H1 (cell line): ENCODE results near the gene ZKSCAN8. TPM values are rescaled to one million over a fixed set of nuclear protein-coding genes. Genes with fewer than 3 reads are reported as not detected.

Source experiments
- CTCF ChIA-PET: fragments of 300-600 bp; sonication (Branson Sonifier 250); formaldehyde crosslinking; loops from one replicate; lab custom pipeline; 2021; ENCODE audit not compliant: partially characterized antibody; lab: Charles Lee
- POLR2A ChIA-PET: fragments of 300-600 bp; sonication (Branson Sonifier 250); formaldehyde crosslinking; loops from one replicate; lab custom pipeline; 2021; ENCODE audit warnings: inconsistent platforms; ENCODE audit not compliant: partially characterized antibody; lab: Charles Lee
- DNase-seq, 2 experiments: peaks; one replicate each; pipeline versions ENCODE4 v3.0.0 to v3.0.0-alpha.2; 2010 to 2022; ENCODE audit warnings: low spot score in 2 of 2, low read depth in 1 of 2, mixed read lengths in 1 of 2
- FAIRE-seq: peaks from 2 replicates; lab custom pipeline; 2011; peaks lifted over from hg19 to GRCh38; lab: Jason Lieb, UNC
- H2AFZ ChIP-seq: 2 replicates; pipeline ENCODE4 v1.8.1; 2012; ENCODE audit warnings: low read length, inconsistent platforms
- H2AK5ac ChIP-seq: 2 replicates; pipeline ENCODE4 v1.6.1; 2013; ENCODE audit warnings: low read depth, low read length
- H2BK120ac ChIP-seq: replicated peaks from 2 replicates; pipeline ENCODE3; 2013; ENCODE audit warnings: low read depth, low read length, inconsistent platforms
- H2BK12ac ChIP-seq: 2 replicates; pipeline ENCODE4 v1.6.1; 2013; ENCODE audit warnings: low read depth, low read length
- H2BK15ac ChIP-seq: 2 replicates; pipeline ENCODE4 v1.6.1; 2013; ENCODE audit warnings: low read length
- H2BK20ac ChIP-seq: 2 replicates; pipeline ENCODE4 v1.6.1; 2013; ENCODE audit warnings: low read length
- H2BK5ac ChIP-seq: 2 replicates; pipeline ENCODE4 v1.6.1; 2013; ENCODE audit warnings: low read depth, low read length
- H3K14ac ChIP-seq: 2 replicates; pipeline ENCODE4 v1.6.1; 2013; ENCODE audit warnings: inconsistent platforms; ENCODE audit not compliant: insufficient read length
- H3K18ac ChIP-seq: 2 replicates; pipeline ENCODE4 v1.6.1; 2013; ENCODE audit warnings: low read length; ENCODE audit errors: extremely low read depth
- H3K23ac ChIP-seq: 2 replicates; pipeline ENCODE4 v1.6.1; 2013; ENCODE audit warnings: inconsistent platforms; ENCODE audit not compliant: insufficient read length
- H3K23me2 ChIP-seq: 2 replicates; pipeline ENCODE4 v1.6.1; 2013; ENCODE audit warnings: low read depth, low read length
- H3K27ac ChIP-seq: 2 replicates; pipeline ENCODE4 v1.6.1; 2011; ENCODE audit warnings: low read depth, low read length, inconsistent platforms
- H3K27me3 ChIP-seq, 4 experiments: replicated peaks in 1 of 4; 1 replicate in 1 of 4; 2 replicates in 3 of 4; pipeline versions ENCODE4 v1.6.1 to v1.8.1; 2011 to 2013; ENCODE audit warnings: low read length in 3 of 4, mild to moderate bottlenecking in 3 of 4, inconsistent platforms in 2 of 4, mixed read lengths in 2 of 4, moderate library complexity in 1 of 4; ENCODE audit not compliant: control insufficient read depth in 3 of 4, insufficient read depth in 3 of 4; ENCODE audit errors: extremely low read depth in 1 of 4
- H3K36me3 ChIP-seq, 4 experiments: 2 replicates each; pipeline versions ENCODE4 v1.6.1 to v1.8.1; 2011 to 2013; ENCODE audit warnings: mild to moderate bottlenecking in 4 of 4, low read length in 3 of 4, moderate library complexity in 2 of 4, control low read depth in 1 of 4, inconsistent platforms in 1 of 4; ENCODE audit not compliant: insufficient read depth in 4 of 4, control insufficient read depth in 2 of 4
- H3K4ac ChIP-seq: replicated peaks from 2 replicates; pipeline ENCODE3; 2013; ENCODE audit warnings: low read length, low read depth, mixed read lengths, inconsistent platforms; ENCODE audit not compliant: insufficient read length
- H3K4me1 ChIP-seq, 4 experiments: replicated peaks in 1 of 4; 1 replicate in 1 of 4; 2 replicates in 3 of 4; pipeline versions ENCODE4 v1.6.1 to v1.8.1; 2011 to 2013; ENCODE audit warnings: low read length in 3 of 4, inconsistent platforms in 2 of 4, mixed read lengths in 1 of 4; ENCODE audit not compliant: insufficient read depth in 4 of 4, control insufficient read depth in 3 of 4
- H3K4me2 ChIP-seq, 2 experiments: 2 replicates each; pipeline versions ENCODE4 v1.6.1 to v1.8.1; 2011 to 2013; ENCODE audit warnings: low read depth in 2 of 2, low read length in 2 of 2, control low read depth in 1 of 2, inconsistent platforms in 1 of 2, mild to moderate bottlenecking in 1 of 2; ENCODE audit not compliant: insufficient read depth in 1 of 2
- H3K4me3 ChIP-seq, 4 experiments: fragments of 200-600, 300-600 bp in 1 of 4; sonication (generic), shearing (Covaris generic), sonication (Bioruptor Twin) in 1 of 4; 2 replicates each; pipeline versions ENCODE4 v1.5.1 to v1.8.1; 2011 to 2016; ENCODE audit warnings: low read length in 4 of 4, low read depth in 3 of 4, control low read depth in 2 of 4, inconsistent platforms in 2 of 4, mild to moderate bottlenecking in 2 of 4, mixed read lengths in 1 of 4, moderate library complexity in 1 of 4; ENCODE audit not compliant: insufficient read depth in 2 of 4; ENCODE audit errors: extremely low read depth in 1 of 4
- H3K56ac ChIP-seq: replicated peaks from 2 replicates; pipeline ENCODE3; 2013; ENCODE audit warnings: low read depth, mild to moderate bottlenecking, mixed read lengths, low read length, inconsistent platforms; ENCODE audit not compliant: insufficient read length
- H3K79me1 ChIP-seq: 2 replicates; pipeline ENCODE4 v1.6.1; 2013; ENCODE audit warnings: low read depth, low read length, control low read depth
- H3K79me2 ChIP-seq, 2 experiments: 2 replicates each; pipeline versions ENCODE4 v1.6.1 to v1.8.1; 2012 to 2013; ENCODE audit warnings: low read length in 2 of 2, mild to moderate bottlenecking in 2 of 2, inconsistent platforms in 1 of 2; ENCODE audit not compliant: insufficient read depth in 2 of 2, control insufficient read depth in 1 of 2
- H3K9ac ChIP-seq, 4 experiments: replicated peaks in 1 of 4; 1 replicate in 1 of 4; 2 replicates in 3 of 4; pipeline versions ENCODE4 v1.6.1 to v1.8.1; 2011 to 2013; ENCODE audit warnings: low read depth in 3 of 4, low read length in 3 of 4, control low read depth in 2 of 4, mild to moderate bottlenecking in 2 of 4, moderate library complexity in 2 of 4, inconsistent platforms in 1 of 4; ENCODE audit errors: extremely low read depth in 1 of 4
- H3K9me3 ChIP-seq, 2 experiments: 2 replicates each; pipeline versions ENCODE4 v1.6.1 to v1.8.1; 2012 to 2013; ENCODE audit warnings: mild to moderate bottlenecking in 2 of 2, moderate library complexity in 2 of 2, control low read depth in 1 of 2, inconsistent platforms in 1 of 2, low read depth in 1 of 2, low read length in 1 of 2, mixed read lengths in 1 of 2; ENCODE audit not compliant: insufficient read depth in 2 of 2
- H4K20me1 ChIP-seq, 2 experiments: replicated peaks in 1 of 2; 2 replicates each; pipeline versions ENCODE3 to v1.8.1; 2011 to 2013; ENCODE audit warnings: inconsistent platforms in 2 of 2, low read length in 2 of 2, mild to moderate bottlenecking in 1 of 2; ENCODE audit not compliant: insufficient read depth in 2 of 2, control insufficient read depth in 1 of 2
- H4K5ac ChIP-seq: 2 replicates; pipeline ENCODE4 v1.6.1; 2013; ENCODE audit warnings: low read length, low read depth, mixed read lengths, inconsistent platforms; ENCODE audit not compliant: insufficient read length
- H4K8ac ChIP-seq: 2 replicates; pipeline ENCODE4 v1.8.0; 2013; ENCODE audit warnings: mild to moderate bottlenecking, moderate library complexity, low read length, inconsistent platforms; ENCODE audit not compliant: insufficient read depth; ENCODE audit errors: extremely low read depth
- H4K91ac ChIP-seq: replicated peaks from 2 replicates; pipeline ENCODE3; 2013; ENCODE audit warnings: low read length, mixed read lengths, inconsistent platforms; ENCODE audit not compliant: insufficient read length
- NANOG ChIP-seq: IDR thresholded peaks from 2 replicates; pipeline ENCODE4 v1.6.1; 2011; ENCODE audit warnings: low read length, low read depth, mild to moderate bottlenecking, inconsistent platforms; ENCODE audit not compliant: insufficient read depth, poor library complexity, severe bottlenecking
- RAD21 ChIP-seq, 2 experiments: IDR thresholded peaks in 1 of 2; conservative IDR thresholded peaks in 1 of 2; 2 replicates each; pipeline ENCODE4 v1.6.1; 2011; ENCODE audit warnings: low read depth in 2 of 2, low read length in 2 of 2, improper control_type of control experiment in 1 of 2, inconsistent platforms in 1 of 2, mild to moderate bottlenecking in 1 of 2, moderate library complexity in 1 of 2
- TEAD4 ChIP-seq: IDR thresholded peaks from 2 replicates; pipeline ENCODE4 v1.6.1; 2012; ENCODE audit warnings: low read depth, low read length, inconsistent platforms, mixed read lengths
- WGBS, 2 experiments: shearing (Covaris generic) in 1 of 2; methylation state at CpG; one replicate each; pipeline versions ENCODE4 v1.1.6 to v1.1.7; 2013 to 2015; ENCODE audit warnings: low lambda C conversion rate in 2 of 2, mixed read lengths in 2 of 2, inconsistent platforms in 1 of 2, low coverage in 1 of 2, missing lambda C conversion rate in 1 of 2; ENCODE audit not compliant: insufficient replicate concordance in 2 of 2, insufficient coverage in 1 of 2, insufficient read length in 1 of 2; ENCODE audit errors: extremely low coverage in 1 of 2, missing lambda C conversion rate in 1 of 2; 5-methylcytosine and 5-hydroxymethylcytosine counted together
- polyA plus RNA-seq, 7 experiments: library from polyadenylated mRNA; depleted of rRNA in 3 of 7; stranded (reverse) in 5 of 7; unstranded in 2 of 7; fragments of >200 nt in 5 of 7; fragments of 200-250 nt in 2 of 7; gene quantifications; 1 replicate in 5 of 7; 2 replicates in 1 of 7; 4 replicates in 1 of 7; pipeline versions ENCODE4 v1.2.1 to v1.2.3, GENCODE V29; 2011 to 2013; ENCODE audit warnings: missing spikeins in 2 of 7, mixed read lengths in 2 of 7
- total RNA-seq: library from RNA; stranded (reverse); fragmentation: NEBNext Ultra II Directional; extraction: Animal tissue kit (Norgen Biotek cat#: 25700); gene quantifications from 2 replicates; pipeline ENCODE4 v1.2.1, GENCODE V29; 2021
- TF ChIP-seq, protein P1 (sequence below), 3 experiments: IDR thresholded peaks; 1 replicate in 2 of 3; 2 replicates in 1 of 3; pipeline versions ENCODE4 v1.5.1 to v1.6.1; 2011; ENCODE audit warnings: low read length in 3 of 3, mild to moderate bottlenecking in 3 of 3, inconsistent platforms in 2 of 3, low read depth in 1 of 3, moderate library complexity in 1 of 3; ENCODE audit not compliant: insufficient read depth in 1 of 3; ENCODE audit errors: control extremely low read depth in 1 of 3

The ZKSCAN8 gene
- total and polyA plus RNA-seq, 2 of the 8 experiments (the other 6 are each of a cell fraction or from before 2014, with no cell fraction given): 10.7 to 24.1 TPM

DNA sequence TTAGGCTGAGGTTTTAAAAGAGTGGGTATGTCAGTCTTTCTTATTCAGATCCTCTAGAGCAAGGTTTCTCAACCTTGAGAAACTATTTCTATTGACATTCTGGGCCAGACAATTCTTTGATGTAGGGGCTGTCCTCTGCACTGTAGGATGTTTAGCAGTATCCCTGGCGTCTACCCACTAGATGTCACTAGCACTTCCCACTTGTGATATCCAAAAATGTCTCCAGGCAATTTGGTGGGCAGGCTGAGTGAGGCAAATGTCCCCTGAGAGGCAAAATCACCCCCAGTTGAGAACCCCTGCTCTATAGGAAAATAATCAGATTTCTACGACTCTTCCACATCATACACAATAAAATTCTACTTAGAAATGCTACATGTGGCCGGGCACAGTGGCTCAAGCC is 7.7 kb upstream of the ZKSCAN8 start:
- Histone ChIP-seq H3K36me3 (peaks cover 0 to 14% (median 5%) of the 10 kb centered on the region in 4 experiments; a peak in 6 of 8 replicates), H4K91ac (no peak overlapping the region), H3K27me3 (no peaks in the 10 kb centered on the region), H3K56ac (no peak overlapping the region), H2BK15ac (no peak overlapping the region), H4K8ac (no peak overlapping the region), H2AFZ (no peak overlapping the region), H2BK20ac (no peak overlapping the region), H3K4me2 (no peak overlapping the region), H3K79me1 (no peaks in the 10 kb centered on the region; the same call in 1 of the 2 replicates), H3K79me2 (peaks cover 0 to 29% of the 10 kb centered on the region in 2 experiments; a peak in 2 of 4 replicates), H3K4me1 (peaks cover 0 to 8% (median 2%) of the 10 kb centered on the region in 4 experiments; a peak in 3 of 7 replicates), H2BK5ac (no peak overlapping the region), H4K5ac (no peak overlapping the region), H3K9ac (no peak overlapping the region), H3K23ac (no peak overlapping the region), H2AK5ac (no peak overlapping the region), H4K20me1 (no peaks in the 10 kb centered on the region), H2BK120ac (no peak overlapping the region), H3K9me3 (no peaks in the 10 kb centered on the region), H3K23me2 (peaks cover 4% of the 10 kb centered on the region; the same call in 1 of the 2 replicates), H2BK12ac (no peak overlapping the region), H3K4me3 (no peak overlapping the region), H3K14ac (no peak overlapping the region), H3K4ac (no peak overlapping the region), H3K18ac (no peak overlapping the region), H3K27ac (no peak overlapping the region)
- ChIA-PET POLR2A (interaction anchor here (1.4 kb wide), 1 partner anchor 7 kb away, joined by 4 read pairs; the partner anchor contains the start of gene ZKSCAN8), CTCF (interaction anchor here (0.6 to 1.9 kb wide), 3 partner anchors 9 to 38 kb away, joined by 3 to 6 read pairs (median 3); partner anchors contain the start of gene ZKSCAN8)
- no peak for DNase-seq
- 68% methylated on average over 3 of the region's 3 CpGs; no CpG with 5 or more reads in 1 of the 2 experiments for WGBS, 2 experiments
- no peak for TF ChIP-seq TEAD4
- TF ChIP-seq, protein P1, sequence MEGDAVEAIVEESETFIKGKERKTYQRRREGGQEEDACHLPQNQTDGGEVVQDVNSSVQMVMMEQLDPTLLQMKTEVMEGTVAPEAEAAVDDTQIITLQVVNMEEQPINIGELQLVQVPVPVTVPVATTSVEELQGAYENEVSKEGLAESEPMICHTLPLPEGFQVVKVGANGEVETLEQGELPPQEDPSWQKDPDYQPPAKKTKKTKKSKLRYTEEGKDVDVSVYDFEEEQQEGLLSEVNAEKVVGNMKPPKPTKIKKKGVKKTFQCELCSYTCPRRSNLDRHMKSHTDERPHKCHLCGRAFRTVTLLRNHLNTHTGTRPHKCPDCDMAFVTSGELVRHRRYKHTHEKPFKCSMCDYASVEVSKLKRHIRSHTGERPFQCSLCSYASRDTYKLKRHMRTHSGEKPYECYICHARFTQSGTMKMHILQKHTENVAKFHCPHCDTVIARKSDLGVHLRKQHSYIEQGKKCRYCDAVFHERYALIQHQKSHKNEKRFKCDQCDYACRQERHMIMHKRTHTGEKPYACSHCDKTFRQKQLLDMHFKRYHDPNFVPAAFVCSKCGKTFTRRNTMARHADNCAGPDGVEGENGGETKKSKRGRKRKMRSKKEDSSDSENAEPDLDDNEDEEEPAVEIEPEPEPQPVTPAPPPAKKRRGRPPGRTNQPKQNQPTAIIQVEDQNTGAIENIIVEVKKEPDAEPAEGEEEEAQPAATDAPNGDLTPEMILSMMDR (IDR thresholded peaks at IDR 0.05; ENCODE audit: control extremely low read depth in 1 of 3, insufficient read depth in 1 of 3, low read depth in 1 of 3, low read length in 3 of 3): peak in 2 of 3 experiments; percentile 23 to 52; a peak in 2 of 4 replicates
- no peak for TF ChIP-seq NANOG
- peak; percentile 46 to 58 for TF ChIP-seq RAD21 (IDR thresholded peaks at IDR 0.05 in 1 of 2, conservative IDR thresholded peaks at IDR 0.05 in 1 of 2; ENCODE audit: low read depth in 2 of 2, low read length in 2 of 2)
- no peak for FAIRE-seq
